Measurements from ENCODE around the gene FOXN3.

The FOXN3 gene

DNA sequence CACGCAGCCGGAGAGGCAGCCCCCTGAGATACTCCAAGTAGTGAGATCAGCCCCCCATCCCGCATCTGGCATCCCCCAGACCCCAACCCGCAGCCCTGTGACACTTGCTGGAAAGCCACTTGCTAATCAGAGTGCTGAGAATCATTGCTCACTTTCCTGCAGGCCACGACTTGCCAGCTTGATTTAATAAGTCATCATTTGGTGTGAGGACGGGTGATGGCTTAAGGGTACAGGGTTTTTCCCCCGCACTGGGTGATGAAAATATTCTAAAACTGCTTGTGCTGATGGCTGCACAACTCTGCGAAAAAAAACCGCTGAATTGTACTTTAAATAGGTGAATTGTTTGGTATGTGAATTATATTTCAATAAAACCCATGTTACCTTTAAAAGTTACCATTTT is 171.2 kb downstream of the FOXN3 start:
- DNase-seq, result no peak

DNA sequence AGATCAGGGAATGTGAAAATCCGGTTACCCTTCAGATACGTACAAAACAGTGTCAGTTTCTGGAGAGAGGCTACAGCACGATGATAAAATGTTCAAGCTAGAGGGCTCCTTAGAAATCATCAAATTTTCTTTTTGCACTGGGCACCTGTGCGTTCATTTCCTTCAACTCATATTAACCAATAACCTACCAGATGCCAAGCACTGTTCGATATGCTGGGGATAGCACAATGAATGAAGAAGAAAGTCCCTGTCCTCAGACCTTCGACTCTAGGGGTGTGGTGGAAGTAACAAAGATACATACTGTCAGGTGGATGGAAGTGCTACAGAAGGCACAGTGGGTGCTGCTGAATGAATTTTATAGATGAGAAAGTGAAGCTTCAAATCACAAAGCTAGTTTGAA is 172.3 kb downstream of the FOXN3 start:
- no peak for DNase-seq

DNA sequence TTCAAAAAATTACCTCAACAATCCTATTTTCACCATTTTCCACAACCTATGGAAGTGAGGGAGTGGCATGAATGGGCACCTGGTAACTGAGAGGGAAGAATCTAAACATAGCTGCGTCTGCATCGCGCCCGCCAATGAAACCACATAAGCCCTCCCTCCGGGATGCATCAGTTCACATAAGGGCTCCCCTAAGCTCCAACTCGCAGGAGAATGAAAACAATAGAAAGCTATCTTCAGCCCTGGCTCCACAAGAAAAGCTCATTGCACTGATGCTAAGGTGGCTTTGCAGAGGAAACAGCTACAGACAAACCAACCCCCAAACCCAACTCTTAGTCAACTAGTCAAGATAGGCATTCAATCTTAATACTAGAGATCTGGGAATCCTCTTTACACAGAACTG is 173.3 kb downstream of the FOXN3 start:
- DNase-seq, result no peak

DNA sequence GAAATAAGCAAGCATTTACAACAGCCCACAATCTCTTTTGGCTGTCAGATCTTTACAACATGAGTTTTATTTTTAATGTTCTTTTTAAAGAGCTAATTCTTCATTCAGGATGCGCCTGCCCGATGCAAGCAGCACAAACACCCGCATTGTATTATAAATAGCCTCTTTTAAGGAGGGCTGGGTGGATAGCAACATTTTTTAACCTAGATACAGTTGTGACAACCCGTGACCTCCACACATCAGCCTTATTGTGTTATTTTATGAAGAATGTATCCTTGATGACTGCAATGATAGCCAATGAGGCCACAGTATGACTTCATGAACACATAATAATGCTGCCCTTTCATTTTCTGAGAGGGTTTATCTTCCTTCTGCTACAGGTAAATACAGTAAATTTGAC is 173.7 kb downstream of the FOXN3 start:
- no peak for DNase-seq

DNA sequence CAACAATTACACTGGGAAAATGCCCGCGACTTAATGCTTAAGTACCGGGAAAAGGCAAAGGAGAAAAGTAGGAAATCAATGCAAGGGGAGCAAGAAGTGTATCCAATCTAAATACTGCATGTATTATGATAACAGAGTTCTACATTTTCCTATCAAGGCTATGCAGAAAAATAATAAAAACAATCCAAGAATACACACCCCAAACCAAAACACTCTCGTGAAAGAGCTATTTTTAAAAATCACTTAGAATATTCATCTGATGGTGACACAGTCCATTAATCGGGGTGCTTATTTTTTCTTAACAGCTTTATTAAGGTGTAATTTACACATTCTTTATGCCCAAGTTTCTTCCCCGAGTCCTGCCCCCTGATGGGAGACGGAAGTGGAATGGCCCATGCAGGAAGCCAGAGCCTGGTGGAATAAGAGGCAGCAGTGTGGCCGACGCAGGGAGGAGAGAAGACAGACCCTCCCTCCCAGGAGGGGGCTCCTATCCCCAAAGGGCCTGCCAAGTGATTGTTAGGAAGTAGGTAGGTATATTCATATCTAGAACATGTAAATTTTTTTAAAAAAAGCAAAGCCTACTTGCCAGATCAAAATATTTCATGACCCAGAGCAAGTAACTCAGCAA is 174.3 kb downstream of the FOXN3 start:
- DNase-seq, result no peak

DNA sequence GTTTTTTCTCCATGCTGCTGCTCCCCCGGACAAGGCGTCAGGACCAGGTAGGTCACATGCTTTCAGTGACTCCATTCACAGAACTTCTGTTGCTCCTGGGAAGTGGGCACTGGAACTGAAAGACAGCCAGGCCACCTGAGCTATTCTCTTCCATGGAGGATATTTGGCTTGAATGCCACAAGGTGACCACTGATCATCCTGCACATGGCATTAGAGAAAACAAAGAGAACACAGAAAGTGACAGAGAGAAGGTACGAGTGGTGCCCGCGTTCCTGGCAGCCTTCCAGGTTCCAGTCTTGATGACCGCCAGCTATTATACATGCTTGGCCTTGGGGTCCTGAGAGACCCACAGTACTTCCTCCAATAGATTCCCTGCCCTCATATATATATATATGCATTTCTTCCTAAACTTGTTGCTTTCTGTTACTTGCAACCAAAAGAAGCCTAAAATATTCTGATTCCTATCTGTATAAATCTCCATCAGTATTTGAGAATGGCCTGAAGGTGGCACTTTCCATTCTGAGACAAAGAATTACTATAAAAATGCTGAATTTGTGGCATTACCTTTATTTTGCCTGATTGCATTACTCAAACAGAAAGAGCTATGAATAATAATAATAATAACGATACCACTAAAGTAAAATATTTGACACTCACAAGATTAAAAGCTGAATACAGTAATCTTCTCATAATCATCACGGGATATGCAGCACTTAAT is 174.9 kb downstream of the FOXN3 start:
- DNase-seq, result no peak

DNA sequence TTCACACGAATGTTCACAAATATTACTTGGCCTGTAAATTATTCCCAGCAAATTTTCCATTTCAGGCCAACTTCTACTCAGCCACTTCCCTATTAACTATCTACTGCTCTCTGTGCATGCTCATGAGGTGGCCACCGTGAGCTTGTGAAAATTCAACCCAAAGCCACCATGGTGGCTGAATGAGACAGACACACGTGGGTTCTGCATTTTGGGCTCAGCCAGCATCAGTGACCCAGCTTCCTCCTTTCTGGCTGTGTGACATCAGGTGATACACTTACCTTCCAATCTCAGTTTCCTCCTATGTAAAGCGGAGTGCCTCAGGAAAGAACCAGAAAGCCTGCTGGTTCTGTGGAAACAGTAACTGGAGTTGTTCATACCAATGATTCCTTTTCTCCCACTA is 175.8 kb downstream of the FOXN3 start:
- no peak for DNase-seq

DNA sequence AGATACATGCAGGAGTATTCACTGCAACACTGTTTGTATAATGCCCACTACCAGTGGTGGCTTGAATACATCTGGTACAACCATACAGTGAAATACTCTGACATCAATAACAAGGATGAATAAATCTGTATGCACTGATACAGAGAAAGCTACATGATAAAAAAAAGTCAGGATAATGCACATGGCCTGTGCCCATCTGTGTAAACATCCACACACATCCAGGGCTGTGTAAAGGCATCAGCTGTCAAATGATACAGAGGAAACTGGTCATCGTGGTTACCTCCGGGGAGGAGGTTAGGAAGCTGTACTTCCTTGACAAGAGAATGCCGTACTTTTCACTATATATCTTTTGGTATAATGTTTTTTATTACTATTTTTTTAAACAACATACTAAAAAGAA is 176.6 kb downstream of the FOXN3 start:
- no peak for DNase-seq

DNA sequence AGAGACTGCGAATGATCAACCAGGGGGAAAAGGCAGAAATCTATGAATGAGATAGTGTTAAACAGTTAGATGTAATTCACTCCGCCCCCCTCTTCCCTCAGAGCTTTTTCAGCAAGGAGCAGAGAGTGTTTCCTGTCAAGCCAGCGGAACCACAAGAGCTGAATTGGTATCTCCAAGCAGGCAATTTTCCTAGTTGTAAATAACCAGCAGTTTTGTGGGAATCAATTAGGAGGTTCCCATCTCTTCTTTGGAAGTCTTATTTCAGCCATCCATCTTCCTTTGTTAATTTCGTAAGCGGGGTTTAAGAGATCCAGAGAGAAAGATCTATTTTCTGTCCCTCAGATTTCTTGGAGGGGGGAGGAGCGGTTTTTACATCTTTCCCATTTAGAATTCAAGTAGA is 178.0 kb downstream of the FOXN3 start:
- DNase-seq, result no peak

DNA sequence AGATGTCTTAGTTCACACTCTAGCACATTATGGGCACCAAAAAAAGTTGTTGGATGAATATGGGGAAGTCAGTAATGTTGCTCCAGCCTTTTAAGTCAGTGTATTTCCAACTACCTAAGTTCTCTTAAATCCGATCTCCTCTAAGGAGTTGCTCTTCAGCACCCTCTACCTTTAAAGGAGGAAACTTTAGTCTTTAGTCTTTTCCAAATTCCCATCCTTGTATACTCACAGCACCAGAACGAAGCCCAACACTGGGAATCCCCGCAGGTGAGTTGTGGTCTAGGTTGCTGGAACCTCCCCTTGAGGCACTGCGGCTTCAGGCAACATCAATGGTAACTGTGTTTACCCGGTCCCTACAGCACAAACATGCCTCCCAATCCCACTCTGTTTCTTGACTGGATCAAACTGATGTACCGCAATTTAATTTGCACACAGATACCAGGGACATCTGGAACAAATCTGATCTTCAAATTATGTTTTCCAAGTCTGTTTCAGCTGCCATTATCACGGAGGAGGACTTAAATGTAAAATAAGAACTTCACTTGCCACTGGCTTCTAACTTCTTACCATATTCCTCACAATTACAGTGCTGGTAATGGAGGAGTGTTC is 179.0 kb downstream of the FOXN3 start:
- no peak for DNase-seq

DNA sequence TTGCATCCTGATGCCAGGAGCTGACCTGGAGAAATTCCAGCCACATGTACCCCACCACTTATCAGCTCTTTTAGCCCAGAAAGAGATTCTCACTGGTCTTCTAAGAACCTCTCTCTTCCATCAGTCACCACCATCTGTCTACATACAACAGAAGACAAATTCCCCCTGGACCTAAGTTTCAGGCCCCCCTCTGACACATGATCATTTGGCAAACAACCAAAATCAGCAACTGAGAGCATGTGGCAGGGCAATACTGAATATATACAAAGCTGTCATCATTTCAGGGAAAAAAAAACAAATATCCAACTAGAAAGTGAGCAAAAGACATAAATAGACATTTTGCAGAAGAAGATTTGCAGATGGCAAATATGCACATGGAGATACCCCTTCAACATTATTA is 180.2 kb downstream of the FOXN3 start:
- no peak for DNase-seq

DNA sequence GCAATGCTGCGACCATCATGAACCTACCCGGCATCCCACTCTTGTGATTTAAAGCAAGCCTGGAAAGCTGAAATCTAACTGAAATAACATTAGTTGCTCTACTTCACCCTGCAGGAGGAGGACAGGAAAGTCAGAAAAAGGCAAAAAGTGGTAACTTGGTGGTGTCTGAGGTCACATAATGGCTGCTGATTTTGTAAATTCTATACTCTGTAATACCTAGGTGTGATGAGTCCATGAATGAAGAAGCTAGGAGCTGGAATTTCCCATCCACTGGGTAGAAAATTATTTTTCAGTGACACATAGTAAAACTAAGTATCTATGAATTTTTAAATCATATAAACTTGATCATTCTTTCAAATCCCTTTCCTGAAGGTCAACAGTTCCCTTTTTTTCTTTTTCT is 183.8 kb downstream of the FOXN3 start:
- no peak for DNase-seq

DNA sequence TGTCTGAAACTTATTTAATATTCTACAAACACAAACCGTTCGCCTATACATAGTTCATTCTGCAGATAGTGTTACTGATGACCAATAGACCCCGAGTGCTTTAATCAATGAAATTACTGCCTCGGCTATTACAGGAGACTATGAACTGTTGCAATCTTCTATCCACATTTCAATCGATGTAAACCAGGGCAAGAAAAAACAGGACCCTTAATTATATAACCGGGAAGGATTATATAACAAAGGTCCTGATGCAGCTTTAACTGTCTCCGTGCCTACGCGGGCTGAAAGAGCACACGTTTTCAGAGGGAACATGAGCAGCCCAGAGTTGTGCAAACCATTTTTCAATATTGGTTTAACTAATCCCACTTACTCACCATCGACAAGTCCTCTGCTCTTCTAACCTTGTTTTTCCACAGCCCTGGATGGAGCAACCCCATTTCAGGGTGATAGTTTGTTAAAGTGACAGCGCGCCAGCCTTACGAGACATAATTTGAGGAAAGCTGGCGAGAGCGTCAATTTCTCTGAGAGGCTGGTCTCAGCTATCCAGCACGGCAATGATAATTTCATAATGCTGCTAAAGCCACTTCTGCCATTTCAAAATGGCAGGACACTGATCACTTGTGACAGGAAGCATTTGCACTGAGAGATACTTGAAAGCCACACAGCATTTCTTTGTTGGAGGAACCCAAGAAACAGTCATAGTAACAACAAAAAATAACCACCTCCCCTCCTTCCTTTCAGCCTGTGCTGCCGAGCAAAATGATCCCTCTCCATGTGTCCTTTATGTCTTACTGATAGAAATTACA is 184.6 kb downstream of the FOXN3 start:
- no peak for DNase-seq

DNA sequence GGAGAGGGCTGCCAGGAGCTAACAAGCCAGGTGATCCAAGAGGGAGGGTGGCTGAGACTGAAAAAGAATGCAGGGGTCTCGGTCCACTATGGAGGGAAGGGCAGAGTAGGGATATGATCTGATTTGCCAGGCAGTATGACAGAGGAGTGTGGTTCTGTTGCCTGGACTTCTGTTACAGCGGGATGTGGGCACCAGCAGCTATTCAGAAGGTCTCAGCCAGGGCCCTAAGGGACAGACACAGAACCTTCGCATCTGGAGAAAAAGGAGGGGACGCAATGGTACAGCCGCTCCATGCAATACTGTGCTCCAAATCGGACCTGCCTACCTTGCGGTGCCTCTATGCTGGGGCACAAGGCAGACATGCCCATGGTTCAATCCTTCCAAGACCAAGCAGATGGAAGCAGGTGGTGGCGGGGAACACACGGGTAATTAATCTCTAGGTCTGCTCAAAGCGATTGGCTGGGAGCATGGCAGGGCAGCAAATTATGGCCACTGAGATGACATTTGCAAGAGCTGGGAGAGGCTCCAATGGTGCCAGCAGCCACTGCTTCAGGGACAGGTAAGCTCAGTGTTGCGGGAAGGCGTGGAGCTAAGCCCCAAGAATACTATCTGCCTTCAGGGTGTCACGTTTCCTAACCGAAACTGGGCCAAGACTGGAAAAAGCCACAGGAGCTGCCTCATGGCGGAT is 185.5 kb downstream of the FOXN3 start:
- no peak for DNase-seq

DNA sequence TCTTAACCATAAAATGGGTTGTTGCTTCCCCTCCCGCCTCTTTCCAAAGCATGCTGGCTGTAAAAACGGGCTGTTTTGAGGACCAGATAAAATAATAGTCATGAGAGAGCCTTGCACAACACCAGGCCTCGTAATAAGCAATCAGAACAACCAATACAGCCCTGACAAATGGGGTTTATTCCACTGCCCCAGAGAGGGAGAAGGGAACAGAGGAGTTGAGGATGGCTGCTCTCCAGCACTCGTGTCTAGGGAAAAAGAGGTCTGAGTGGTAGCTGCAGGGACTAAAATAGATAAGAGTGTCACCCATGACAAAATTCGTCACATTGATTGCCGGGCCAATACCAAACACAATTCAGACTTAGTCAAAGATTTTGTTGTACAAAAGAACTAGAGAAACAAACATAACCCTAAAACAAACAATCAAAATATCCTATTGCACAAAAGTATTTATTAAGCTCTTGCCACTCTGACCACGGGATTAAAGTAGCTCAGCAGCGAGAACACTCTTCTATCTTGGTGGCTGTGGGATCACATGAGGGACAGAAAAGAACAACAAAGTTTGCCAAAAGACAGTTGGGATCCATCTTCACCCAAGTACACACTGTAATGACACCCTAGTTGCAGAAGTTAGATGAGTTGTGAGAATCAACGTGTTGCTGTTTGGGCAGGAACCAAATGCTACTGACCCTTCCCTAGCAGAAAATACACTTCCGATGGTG is 188.0 kb downstream of the FOXN3 start:
- no peak for DNase-seq

DNA sequence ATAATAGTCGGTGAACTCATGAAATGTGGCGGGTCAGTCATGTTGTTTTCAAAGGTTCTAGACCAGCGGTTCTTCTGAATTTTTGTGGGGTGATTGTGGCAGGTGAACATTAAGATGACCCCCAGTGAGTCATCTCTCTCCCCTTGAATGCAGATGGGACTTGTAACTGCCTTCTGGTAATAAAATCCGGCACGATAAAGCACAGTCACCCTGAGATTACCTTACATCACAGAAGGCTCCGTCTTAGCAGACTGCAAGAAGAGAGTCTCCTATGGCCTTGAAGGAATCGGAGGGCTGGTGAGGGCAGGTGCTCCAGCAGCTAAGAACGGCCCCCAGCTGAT is 189.6 kb downstream of the FOXN3 start:
- no peak for DNase-seq

DNA sequence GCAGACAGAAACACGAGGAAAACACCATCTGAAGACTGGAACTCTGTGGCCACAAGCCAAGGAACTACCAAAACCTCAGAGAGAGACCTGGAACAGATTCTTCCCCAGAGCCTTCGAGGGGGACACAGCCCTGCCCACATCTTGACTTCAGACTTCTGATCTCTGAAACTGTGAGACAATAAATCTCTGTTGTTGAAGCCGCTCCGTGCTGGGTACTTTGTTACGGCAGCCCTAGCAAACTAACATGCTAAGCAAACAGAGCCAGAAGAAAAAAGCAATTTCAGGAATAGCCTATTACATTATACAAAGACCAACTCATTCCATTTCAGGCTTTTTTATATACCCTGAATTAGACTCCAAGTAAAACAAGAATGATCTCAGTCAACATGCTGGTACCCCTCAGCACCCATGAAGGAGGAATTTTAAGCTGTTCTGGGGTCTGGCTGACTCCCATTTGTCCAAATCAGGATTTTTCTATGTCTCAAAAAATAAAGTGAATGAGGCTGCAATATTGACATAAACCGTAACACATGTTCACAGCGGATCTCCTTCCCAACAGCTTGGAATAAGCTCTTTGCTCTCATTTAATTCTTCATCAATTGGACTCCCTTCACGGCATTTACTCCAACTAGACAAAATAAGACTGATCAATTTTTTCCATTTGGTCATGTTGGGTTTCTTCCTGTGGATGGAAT is 190.1 kb downstream of the FOXN3 start:
- DNase-seq, result no peak

DNA sequence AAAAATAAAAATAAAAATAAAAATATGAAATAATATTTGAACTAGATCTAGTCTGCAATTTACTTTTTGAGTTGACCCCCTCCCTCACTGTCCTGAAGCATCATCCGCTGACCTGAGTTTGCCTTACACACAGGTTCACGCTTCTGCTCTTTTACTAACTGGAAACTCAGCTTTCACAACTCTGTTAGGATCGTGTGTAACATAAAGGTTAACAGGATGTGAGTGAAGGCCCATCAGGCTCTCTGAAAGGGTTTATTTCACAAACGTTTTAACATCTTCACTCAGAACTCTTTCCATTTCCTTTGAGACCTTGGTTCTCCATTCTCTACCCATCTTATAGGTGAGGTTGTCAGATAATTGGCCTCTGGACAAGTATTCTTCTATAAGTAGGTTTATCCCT is 191.4 kb downstream of the FOXN3 start:
- DNase-seq, result no peak

DNA sequence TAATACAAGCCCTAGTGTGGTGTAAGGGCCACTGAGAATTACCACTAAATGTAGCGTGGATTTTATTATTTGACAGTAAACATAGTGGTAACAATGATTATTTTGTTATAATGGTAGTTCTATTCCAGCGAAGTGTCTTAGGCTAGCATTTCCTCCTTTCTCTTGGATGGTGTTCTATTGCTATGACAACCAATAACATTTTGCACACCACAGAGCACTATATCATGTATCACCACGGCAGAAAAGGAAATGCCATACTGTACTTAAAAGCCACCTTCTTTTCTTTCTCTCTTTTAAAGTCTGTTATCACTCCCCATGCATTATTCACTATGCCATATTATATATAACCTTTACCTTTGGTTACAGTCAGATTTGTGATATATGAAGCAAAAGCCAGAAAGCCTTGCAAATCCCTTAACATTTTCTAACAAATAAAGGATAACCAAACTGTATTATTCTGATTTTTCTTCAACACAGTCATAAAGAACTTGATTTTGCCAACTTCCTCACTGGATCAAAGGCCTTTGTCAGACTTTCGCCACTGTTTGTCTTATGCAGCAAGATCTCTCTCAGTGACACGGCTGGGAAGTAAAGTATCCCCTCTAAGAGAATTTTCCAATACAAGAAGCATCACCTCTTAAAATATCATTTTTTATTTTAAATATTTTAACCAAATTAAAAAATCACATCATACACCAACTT is 195.8 kb downstream of the FOXN3 start:
- DNase-seq, result no peak

DNA sequence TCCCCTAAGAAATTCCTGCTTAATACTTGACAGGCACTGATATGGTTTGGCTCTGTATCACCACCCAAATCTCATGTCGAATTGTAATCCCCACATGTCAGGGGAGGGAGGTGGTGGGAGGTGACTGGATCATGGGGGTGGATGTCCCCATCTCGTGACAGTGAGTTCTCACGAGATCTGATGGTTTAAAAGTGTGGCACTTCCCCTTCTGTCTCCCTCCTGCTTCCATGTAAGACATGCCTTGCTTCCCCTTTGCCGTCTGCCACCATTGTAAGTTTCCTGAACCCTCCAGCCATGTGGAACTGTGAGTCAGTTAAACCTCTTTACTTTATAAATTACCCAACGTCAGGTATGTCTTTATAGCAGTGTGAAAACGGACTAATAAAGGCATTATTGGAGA is 198.0 kb downstream of the FOXN3 start:
- no peak for DNase-seq

DNA sequence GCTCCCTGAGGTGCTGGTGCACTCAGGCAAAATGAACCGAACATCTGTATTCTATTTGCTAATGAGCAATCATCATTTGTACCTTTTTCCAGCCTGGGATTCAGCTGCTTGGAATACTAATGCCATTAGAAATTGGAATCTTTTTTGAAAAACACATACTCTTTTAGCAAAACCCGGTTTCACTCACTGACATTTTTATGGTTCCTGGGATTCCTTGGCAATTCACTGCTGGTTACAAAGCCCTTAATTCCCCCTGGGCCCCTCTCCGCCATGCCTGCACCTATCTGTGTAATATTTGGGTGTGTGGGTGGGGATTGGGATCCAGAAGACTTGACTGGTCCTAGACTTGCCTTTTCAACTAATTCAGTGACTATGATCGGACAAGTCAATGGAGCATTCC is 199.1 kb downstream of the FOXN3 start:
- DNase-seq, result no peak
